NCI-H128 (cell line): ENCODE measurements around the gene LRIT3.
"Not testable (repeated sequence)": the region's sequence is repeated elsewhere in the genome, so short reads cannot be mapped to it uniquely, and the experiment has no call there.

Source experiments
- DNase-seq: peaks from one replicate; lab custom pipeline; 2025; ENCODE audit not compliant: unreplicated experiment; lab: John Stamatoyannopoulos, UW

Gene LRIT3

DNA sequence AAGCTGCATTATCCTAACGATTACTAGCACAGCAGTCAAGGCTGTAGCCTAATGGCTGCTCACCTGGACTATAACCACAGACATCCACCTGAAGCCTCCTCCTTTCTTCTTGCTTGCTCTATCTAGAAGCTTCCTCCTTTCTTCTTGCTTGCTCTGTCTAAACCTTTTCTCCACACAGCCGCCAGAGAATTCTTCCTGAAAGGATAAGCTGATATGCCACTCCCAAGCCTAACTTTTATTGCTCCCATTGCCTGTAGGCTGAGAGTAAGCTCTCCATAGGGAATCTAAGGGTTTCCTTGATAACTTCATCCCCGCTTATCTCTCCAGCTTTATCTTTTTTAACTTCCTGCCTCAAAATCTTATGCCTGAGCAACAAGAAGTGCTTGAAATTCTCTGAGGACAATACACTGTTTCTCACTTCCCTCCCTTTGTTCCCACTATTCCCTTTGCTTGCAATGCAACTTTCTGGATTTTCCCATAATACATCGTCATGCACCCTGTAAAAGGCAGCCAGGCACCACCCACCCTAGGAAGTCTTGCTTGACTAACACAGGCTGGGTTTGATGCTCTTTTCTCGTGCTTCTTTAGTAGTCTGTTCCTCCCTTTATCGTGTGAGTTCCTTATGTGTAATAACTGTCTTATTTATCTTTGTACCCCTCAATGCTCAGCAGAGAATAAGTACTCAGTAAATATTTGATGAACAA lies 1.4 kb upstream of the LRIT3 start:
- no peak for DNase-seq

DNA sequence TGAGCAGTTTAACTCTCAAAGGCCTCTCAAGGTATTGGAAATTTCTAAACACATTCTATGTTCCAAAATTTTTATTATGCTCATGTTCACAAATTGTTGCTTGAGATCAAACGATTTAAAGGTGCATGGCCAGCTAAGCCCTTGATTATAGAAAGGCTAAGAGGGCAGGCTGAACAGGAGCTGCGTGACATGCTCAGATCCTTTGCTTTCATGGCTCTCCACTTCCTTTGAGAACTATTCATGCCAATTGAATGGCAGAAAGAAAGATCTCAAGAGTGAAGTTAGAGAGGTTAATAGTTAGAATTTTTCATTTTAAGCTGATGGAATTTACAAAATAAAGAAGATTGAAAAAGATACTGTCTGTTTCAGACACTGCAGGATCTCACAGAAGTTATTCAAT lies 594 bp downstream of the LRIT3 start:
- DNase-seq = no peak

DNA sequence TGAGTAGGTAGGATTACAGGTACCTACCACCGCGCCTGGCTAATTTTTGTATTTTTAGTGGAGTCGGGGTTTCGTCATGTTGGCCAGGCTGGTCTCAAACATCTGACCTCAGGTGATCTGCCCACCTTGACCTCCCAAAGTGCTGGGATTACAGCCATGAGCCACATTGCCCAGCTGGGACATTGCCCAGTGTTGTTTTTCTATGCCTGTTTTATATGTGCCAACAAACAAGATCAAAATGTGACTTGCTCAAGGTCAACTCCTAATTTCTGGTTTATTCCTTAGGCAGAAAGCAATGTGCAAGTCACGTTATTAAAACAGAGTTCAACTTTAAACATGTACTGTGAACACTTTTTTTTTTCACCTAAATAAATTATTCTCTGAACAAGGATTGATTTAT lies 2.7 kb downstream of the LRIT3 start:
- no peak for DNase-seq

DNA sequence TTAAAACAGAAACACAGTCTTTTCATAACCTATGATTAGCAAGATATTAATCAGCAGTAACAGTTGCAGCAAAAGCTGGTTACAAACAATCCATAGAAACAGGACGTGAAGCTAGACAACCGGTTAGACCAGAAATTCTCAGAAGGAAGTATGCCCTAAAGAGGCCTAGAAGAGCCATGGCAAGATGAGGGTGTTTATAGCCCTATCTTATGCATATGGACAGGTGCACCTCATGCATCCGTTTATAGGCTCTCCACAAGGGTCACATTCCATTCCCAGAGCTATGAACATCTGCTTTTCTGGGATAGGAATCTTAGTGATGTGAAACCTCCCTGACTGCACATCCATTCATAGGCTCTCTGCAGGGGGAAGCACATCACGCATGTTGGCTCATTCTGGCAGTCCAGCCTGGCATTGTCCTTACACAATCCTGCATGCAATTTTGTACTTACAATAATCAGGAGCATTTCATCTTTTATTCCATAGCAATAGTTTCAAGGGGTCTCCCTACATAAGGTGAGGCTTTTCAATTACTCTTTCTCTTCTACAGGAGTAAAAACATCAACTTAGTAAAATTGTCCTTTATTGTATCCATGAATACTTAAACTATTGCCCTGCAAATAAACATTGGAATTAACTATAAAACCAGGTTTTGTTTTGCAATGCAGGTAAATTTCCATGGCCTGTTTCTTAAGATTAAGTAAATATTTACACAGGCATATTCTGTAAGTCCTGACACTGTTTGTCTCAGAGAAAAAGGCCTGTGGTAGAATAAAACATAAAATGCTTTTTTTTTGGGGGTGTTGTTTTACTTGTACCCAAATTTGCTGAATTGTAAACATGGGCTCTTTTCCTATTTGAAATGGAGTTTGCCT lies 11.8 kb downstream of the LRIT3 start:
- DNase-seq = not testable (repeated sequence)

DNA sequence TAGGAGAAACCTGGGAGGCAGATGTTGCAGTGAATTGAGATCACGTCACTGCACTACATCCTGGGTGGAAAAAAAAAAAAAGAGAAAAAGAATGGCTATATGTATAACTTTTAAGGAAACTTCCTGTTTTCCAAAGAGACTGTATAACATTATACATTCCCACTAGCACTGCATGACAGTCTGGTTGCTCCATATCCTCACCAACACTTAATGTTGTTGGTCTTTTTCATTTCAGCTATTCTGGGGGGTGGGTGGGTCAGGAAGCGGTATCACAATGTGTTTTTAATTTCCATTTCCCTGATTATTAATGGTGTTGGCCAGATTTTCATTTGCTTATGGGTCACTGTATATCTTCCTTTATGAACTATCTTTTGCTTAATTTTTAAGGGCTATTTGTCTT lies 13.4 kb downstream of the LRIT3 start:
- DNase-seq = no peak

DNA sequence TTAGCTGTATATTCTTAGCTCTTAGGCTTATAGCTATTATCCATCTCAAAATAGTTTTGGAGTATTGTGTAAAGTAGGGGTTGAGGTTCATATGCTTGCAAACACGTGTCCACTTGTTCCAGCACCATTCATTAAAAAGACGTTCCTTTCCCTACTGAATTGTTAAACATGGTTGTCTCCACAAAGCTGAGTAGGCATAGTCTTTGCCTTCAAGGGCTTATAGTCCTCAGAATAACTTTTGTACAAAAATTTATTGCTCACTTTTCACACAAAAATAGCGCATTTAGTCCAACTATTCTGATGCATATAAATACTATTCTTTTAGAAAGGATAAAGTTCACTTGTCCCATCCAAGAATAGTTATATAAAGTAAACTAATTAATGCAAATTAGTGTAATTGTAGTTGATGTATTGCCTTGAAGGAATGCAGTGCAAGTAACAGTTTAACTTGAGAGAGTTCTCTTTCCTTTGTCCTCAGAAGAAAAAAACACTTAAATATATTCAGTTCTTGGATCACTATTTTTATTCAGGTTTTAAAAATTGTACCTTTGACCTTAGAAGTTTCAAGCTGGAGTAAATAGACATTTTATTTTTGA lies 14.1 kb downstream of the LRIT3 start:
- DNase-seq = no peak

DNA sequence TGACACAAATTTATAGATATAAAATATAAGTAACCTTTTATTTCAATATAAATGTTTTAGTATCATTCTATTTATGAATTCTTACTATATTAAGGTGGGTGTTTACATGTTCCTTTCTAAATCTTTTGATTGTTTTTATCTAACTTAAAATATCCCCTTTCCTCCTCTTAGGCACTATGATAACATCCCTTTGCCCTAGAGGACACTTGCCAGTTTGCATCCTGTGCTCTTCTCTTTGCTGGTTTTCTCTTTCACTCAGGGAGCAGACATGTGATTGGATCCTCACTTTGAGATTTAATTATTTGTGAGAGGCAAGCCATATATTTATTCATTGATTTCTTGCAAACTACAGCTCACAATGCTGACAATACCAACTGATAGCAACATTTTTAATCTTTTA lies 16.2 kb downstream of the LRIT3 start:
- no peak for DNase-seq

DNA sequence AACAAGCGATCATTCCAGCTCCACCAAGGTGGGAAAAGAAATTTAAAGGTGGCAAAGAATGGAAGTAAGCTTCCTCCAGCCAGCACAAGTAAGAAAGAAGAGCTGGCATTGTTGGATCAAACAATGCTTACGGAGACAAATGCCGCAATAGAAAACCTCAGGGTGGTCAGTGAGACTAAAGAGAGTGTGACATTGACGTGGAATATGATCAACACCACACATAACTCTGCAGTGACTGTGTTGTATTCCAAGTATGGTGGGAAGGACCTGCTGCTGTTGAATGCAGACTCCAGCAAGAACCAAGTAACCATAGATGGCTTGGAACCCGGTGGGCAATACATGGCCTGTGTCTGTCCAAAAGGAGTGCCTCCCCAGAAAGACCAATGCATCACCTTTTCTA lies 22.2 kb downstream of the LRIT3 start:
- no peak for DNase-seq

DNA sequence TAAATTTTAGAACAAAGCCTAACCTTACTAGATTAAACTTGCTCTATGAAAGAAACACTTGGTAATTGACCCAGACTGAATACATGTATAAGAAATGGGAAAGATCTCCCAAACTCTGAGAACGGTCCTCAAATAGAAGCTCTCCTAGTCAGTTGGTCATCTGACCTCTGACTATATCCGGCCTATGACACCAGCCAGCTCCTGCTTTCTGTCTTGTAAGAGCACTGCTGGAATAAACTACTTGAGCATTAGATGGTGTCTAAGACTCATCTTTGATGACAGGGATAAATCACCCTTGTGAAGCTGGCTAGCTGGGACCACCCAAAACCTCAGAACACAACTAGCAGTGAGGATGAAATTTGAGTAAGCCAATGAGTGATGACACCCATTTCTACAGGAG lies 24.2 kb downstream of the LRIT3 start:
- no peak for DNase-seq

DNA sequence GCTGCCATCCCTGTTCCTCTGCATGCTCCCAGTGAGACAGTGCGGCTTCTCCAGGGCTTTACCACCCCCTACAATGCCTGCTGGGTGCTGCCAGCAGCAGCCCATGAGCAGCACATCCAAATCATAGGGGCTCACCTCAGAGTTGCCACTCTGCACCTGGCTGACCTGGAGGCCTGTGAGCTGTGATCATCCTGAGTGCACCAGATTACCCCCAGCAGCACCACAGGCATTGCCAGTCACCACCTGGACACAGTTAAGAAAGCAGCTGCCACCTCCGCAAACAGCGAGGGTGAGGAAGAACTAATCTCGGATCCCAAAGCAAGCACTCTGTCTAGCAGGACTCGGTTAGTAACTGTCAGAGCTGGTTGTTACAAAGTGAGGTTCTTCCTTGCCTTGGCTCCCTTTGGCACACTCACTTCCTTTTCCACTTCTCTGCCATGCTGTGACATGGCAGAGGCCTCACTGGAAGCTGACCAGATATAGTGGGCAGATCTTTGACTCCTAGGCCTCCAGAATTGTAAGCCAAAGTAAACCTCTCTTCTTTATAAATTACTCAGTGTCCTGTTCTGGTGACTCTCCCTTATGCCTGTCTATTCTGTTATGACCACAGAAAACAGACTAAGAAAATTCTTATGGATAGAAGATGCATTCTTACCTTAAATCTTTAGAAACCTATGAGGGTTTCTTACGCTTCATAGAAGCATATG lies 25.2 kb downstream of the LRIT3 start:
- no peak for DNase-seq

DNA sequence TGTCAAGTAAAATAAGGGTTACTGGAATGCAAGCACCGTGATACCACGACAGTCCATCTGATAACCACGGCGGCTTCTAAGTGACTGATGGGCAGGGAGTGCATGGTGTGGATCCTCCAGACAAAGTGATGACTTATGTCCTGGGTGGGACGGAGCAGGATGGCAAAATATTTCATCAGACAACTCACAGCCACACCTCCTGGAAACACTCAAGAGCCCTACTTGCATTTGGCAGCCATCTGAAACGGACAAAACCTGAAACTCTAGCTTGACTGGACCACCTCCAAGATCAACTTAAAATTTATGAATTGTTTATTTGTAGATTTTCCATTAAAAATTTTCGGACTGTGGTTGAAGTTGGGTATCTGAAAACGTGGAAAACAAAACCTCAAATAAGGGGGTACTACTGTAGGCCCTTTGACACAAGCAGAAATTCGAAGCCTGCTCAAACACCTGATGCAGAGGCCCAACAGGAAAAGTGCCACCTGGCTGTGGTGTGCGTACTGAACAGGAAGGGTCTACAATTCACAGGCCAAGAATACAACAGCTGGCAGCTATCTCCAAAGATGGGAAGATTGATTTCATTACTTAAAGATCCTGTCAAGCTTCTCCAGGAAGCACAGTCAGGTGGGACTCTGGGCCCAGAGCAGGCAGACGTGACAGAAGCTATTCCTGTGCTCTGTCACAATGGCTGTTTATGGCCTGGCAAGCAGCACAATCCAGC lies 26.0 kb downstream of the LRIT3 start:
- no peak for DNase-seq

DNA sequence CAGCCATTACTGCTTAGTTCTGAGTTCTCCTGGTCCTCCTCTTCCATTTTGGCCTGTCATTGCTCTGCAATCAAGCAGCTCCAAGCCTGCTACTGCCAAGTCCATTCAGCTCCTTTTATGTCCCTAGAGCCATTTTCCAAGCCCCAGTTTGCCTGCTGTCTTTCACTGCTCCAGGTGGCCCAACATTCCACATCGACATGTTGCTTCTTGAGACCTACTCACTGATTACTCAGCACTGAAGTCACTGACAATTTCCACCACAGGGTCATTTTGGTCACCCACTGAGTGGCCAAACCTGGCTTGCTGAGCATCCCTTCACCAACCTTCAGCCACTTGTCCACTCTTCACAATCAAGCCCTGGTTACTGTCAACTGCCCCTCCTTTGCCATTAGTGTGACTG lies 27.2 kb downstream of the LRIT3 start:
- no peak for DNase-seq

DNA sequence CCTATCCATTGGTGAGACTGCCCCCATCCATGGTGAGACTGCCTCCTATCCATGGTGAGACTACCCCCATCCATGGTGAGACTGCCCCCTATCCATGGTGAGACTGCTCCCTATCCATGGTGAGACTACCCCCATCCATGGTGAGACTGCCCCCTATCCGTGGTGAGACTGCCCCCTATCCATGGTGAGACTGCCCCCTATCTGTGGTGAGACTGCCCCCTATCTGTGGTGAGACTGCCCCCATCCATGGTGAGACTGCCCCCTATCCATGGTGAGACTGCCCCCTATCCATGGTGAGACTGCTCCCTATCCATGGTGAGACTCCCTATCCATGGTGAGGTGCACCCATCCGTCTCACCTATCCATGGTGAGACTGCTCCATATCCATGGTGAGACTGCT lies 27.6 kb downstream of the LRIT3 start:
- not testable (repeated sequence) for DNase-seq

DNA sequence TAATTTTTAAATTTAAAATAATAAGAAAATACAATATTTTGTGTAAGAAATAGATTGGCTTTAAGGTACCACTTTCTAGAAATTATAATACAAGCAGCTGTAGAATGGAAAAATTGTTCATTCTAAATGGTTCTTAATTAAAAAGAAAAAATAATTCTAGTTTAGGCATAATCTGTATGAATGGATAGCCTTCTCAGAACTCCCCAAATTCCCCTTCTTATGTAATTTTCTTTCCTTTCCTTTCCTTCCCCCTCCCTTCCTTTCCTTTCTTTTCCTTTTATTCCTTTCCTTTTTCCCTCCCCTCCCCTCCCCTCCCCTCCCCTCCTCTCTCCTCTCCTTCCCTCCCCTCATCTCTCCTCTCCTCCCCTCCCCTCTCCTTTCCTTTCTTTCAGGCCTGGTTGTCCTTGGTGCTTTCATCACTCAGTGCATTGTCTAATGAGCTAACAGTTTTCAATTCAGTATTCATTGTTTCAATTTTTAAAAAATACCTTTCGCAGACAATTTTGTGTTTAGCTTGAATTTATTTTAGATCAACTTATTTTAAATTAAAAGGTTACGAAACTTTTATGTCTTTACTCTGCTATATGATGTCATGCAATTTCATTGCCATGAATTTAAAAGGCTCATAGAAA lies 28.8 kb downstream of the LRIT3 start:
- no peak for DNase-seq

DNA sequence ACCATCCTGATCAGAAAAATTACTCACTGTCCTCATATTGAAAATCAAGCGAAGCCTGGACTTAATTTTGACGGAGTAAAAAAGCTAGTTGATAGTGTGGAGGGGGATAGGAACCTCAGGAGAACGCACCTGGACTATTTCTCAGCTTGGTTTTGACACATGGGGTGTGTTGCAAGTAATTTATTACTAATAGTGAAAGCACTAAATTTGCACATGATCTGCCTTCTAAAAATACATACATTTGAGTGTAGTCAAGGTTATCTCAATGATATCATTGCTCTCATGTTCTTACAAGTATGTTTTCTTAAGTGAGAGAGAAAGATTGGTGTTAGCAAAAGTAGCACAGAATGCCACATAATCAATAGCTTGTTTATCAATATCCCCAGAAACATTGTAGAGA lies 29.5 kb downstream of the LRIT3 start:
- DNase-seq = no peak

DNA sequence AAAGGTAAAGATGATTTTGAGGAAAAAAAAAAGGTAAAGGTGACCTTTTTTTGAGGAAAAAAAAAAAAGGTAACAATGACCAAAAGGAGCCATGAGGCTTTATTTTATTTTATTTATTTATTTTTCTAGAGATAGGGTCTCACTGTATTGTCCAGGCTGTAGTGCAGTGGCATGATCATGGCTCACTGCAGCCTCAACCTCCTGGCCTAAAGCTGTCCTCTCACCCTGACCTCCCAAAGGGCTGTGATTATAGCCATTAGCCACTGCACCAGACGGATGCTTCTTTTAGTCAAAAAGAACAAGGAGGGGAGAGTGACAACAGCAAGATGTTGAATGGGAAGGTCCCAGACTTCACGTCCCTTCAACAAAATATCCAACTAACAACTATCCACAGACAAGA lies 30.4 kb downstream of the LRIT3 start:
- DNase-seq = no peak

DNA sequence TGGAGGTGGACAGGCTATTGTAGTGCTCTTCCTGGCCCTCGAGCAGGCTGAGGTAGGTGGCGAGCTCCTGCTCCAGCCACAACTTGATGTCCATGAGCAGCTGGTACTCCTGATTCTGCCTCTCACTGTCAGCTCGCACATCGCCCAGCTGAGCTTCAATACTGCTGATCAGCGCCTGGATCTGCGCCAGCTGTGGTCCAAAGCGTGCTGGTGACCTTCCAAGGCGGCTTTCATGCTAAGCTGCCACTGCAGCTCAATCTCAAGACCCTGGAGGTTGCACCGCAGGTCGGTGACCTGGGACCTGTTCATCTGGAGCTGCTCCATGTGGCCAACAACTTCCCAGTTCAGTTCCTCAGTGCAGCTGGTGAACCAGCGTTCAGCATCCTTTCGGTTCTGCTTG lies 31.2 kb downstream of the LRIT3 start:
- DNase-seq = no peak

DNA sequence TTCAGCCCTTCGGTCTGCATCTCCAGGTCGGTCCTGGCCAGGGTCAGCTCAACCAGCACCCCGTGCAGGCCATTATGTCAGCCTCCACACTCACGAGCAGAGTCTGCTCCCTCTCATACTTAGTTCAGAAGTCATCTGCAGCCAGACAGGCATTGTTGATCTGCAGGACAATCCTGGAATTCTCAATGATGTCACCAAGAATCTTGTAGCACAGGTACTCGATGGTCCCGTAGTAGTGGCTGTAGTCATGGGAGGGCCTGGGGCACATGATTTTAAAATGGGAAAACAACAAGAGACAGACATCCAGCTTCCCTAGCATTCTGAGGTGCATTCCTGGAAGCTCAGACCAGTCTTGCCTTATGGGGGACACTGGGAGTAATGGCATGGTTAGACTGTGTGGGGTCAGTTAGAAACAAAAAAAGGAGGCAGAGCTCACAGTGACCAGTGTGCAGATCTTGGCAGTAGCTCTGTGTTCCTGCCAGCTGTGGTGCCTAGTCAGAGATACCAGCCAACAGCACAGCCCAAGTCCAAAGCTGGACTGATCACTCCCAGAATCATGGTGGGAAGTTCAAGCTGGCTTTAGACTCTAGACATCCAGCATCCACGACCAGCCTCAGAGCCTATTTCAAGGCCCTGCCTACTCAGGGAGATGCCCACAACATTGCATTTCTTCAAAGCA lies 31.9 kb downstream of the LRIT3 start:
- no peak for DNase-seq

DNA sequence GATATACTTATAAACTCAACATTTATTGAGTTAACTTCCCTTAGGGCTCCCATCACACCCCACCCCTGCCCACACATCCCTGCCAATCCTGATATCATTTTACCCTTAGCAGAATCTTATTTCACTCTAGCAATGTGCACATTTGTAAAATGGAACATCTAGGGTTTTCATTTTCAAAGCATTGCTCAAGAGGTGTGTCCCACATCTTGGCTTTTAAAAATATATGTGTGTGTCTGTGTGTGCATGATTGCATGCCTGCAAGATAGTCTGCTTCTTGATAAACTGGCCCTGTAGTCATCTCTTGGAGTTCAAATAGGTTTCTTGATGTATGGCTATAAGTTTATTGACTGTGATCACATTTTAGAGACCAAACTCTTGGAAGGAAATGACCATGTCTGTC lies 38.4 kb downstream of the LRIT3 start:
- no peak for DNase-seq

DNA sequence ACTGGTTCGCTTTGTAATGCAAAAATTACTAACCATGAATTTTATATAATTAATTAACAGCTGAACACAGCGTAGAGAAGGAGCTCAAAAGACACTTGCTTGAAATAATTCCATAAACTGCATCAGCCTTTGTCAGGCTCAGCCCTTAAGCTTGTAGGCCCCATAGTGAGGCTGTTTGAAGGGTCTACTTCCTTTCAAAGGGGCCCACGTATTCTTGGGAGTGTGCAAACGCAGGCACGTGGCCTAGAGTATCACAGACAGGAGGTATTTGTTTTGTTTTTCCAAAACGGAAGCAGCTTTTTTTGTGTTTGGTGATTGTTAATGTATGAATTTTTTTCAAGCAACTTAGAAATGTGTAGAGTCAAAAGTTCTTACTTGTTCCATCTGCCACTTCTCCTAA lies 39.2 kb downstream of the LRIT3 start:
- DNase-seq = no peak
